ENCODE results near the gene NTM. TPM values are rescaled to one million over a fixed set of nuclear protein-coding genes. Genes with fewer than 3 reads are reported as not detected.

The NTM gene
- total RNA-seq, 1 experiment from 2014 or later: 9.9 TPM

DNA sequence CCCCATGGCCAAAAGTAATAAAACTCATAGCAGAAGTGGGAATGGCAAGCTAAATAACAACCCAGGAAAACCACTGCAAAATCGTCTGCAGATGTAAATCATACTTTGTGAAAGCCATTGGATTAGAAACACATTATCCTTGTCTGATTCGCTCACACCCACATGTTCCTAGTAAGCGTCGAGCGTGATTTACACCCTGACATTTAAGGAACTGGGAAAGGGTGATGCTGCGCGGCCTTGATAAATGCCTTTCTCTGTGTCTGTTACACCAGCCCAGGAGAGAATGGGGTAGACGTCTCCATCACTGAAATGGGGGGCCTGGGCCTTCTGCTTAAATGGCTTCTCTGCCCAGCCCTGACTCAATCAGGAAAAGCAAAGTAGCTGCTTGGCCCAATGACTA is 162.7 kb downstream of the NTM start:
- H3K27me3 ChIP-seq (ENCODE audit: insufficient read depth, low read length): no peaks in the 10 kb centered on the region

More for the DNA sequence above, 162.7 kb downstream of the NTM start:
- no CpG with 5 or more reads among the region's 8 CpGs for WGBS (ENCODE audit: extremely low coverage, insufficient read length, low lambda C conversion rate)
- Mint-ChIP-seq H3K36me3 (ENCODE audit: insufficient read depth in 1 of 3, low read depth in 3 of 3) (no peaks in the 10 kb centered on the region), H3K9me3 (no peaks in the 10 kb centered on the region; a peak in 1 of 5 replicates), H3K27ac (no peak overlapping the region), H3K4me1 (peaks cover 6 to 10% of the 10 kb centered on the region in 2 experiments), H3K27me3 (ENCODE audit: low read depth) (peaks cover 2% of the 10 kb centered on the region), H3K4me3 (no peak overlapping the region)
- Histone ChIP-seq H2BK5ac (ENCODE audit: insufficient read length, low read length) (no peak overlapping the region), H3K23me2 (ENCODE audit: insufficient read length, low read depth, low read length, poor library complexity, severe bottlenecking) (no peaks in the 10 kb centered on the region), H2BK15ac (ENCODE audit: low read depth, low read length) (no peak overlapping the region), H4K20me1 (ENCODE audit: control insufficient read depth, insufficient read depth, insufficient read length) (no peaks in the 10 kb centered on the region), H2AFZ (ENCODE audit: low read length) (no peak overlapping the region), H3K14ac (ENCODE audit: insufficient read depth, low read length) (no peak overlapping the region), H3K4ac (ENCODE audit: low read depth, low read length) (no peak overlapping the region), H3K56ac (ENCODE audit: insufficient read length, low read depth, low read length) (no peak overlapping the region), H4K8ac (replicated peaks; ENCODE audit: insufficient read length, low read depth, low read length) (no peak overlapping the region), H3K23ac (ENCODE audit: insufficient read length, low read depth, low read length) (no peak overlapping the region), H3K27ac (ENCODE audit: insufficient read length, low read depth, low read length) (no peak overlapping the region), H2BK12ac (ENCODE audit: insufficient read length, low read depth, low read length) (no peak overlapping the region), H4K5ac (ENCODE audit: insufficient read length, low read depth, low read length) (no peak overlapping the region), H3T11ph (ENCODE audit: low read length) (no peak overlapping the region), H3K79me1 (ENCODE audit: insufficient read depth, low read depth, low read length, poor library complexity, severe bottlenecking) (no peaks in the 10 kb centered on the region), H4K91ac (ENCODE audit: insufficient read length, low read depth, low read length) (no peak overlapping the region), H3K4me1 (ENCODE audit: insufficient read depth, low read length) (no peaks in the 10 kb centered on the region), H3K4me2 (ENCODE audit: insufficient read depth, insufficient read length, low read length) (no peak overlapping the region), H2BK20ac (ENCODE audit: low read depth, low read length, poor library complexity, severe bottlenecking) (no peak overlapping the region), H2AK5ac (ENCODE audit: insufficient read length, low read length) (no peak overlapping the region), H3K18ac (ENCODE audit: insufficient read length, low read depth, low read length) (no peak overlapping the region), H3K79me2 (ENCODE audit: insufficient read depth, low read length) (no peaks in the 10 kb centered on the region; the same call in 1 of the 2 replicates), H3K9me3 (ENCODE audit: control insufficient read depth, low read depth, low read length) (no peaks in the 10 kb centered on the region), H3K9ac (ENCODE audit: extremely low read depth, insufficient read length, low read length) (no peak overlapping the region), H2BK120ac (ENCODE audit: low read depth, low read length, poor library complexity, severe bottlenecking) (no peak overlapping the region)
- no peak for DNase-seq
- no peak for TF ChIP-seq CTCF (conservative IDR thresholded peaks at IDR 0.05)
